Measurements from ENCODE around the gene BTG2.

BTG2 gene

GRCh38 chr1:203317429-203318228 lies 12.3 kb downstream of the BTG2 start:
- DNase-seq (ENCODE audit: low read depth) = no peak

- DNase-seq (ENCODE audit: low read depth) = no peak
Observed at GRCh38 chr1:203318229-203318517, 12.9 kb downstream of the BTG2 start.

GRCh38 chr1:203320591-203321272 lies 15.4 kb downstream of the BTG2 start:
- no peak for DNase-seq (ENCODE audit: low read depth)

- no peak for DNase-seq (ENCODE audit: low read depth)
Observed at GRCh38 chr1:203321273-203322052, 16.1 kb downstream of the BTG2 start.

- no peak for DNase-seq (ENCODE audit: low read depth)
Observed at GRCh38 chr1:203322500-203323179, 17.3 kb downstream of the BTG2 start.

GRCh38 chr1:203323587-203323986 lies 18.3 kb downstream of the BTG2 start:
- no peak for DNase-seq (ENCODE audit: low read depth)

- no peak for DNase-seq (ENCODE audit: low read depth)
Observed at GRCh38 chr1:203324105-203325025, 19.0 kb downstream of the BTG2 start.

GRCh38 chr1:203325026-203325417 lies 19.7 kb downstream of the BTG2 start:
- DNase-seq (ENCODE audit: low read depth) = peak; percentile 39

- DNase-seq (ENCODE audit: low read depth) = no peak
Observed at GRCh38 chr1:203325418-203326091, 20.2 kb downstream of the BTG2 start.

GRCh38 chr1:203326830-203327683 lies 21.7 kb downstream of the BTG2 start:
- peak; percentile 92 for DNase-seq (ENCODE audit: low read depth)

GRCh38 chr1:203327684-203328457 lies 22.6 kb downstream of the BTG2 start:
- peak; percentile 46 for DNase-seq (ENCODE audit: low read depth)

GRCh38 chr1:203328714-203329122 lies 23.4 kb downstream of the BTG2 start:
- no peak for DNase-seq (ENCODE audit: low read depth)

GRCh38 chr1:203331224-203331623 lies 25.9 kb downstream of the BTG2 start:
- DNase-seq (ENCODE audit: low read depth) = no peak

- no peak for DNase-seq (ENCODE audit: low read depth)
Observed at GRCh38 chr1:203335503-203335902, 30.2 kb downstream of the BTG2 start.

GRCh38 chr1:203336097-203336496 lies 30.8 kb downstream of the BTG2 start:
- DNase-seq (ENCODE audit: low read depth) = no peak

GRCh38 chr1:203338335-203339036 lies 33.2 kb downstream of the BTG2 start:
- DNase-seq (ENCODE audit: low read depth) = peak; percentile 42

- peak; percentile 34 for DNase-seq (ENCODE audit: low read depth)
Observed at GRCh38 chr1:203340112-203340790, 34.9 kb downstream of the BTG2 start.
